Activated naive CD8-positive, alpha-beta T cell treated with anti-CD3 and anti-CD28 coated beads for 36 hours (primary cell): ENCODE data around the gene COCH. TPM values are rescaled to one million over a fixed set of nuclear protein-coding genes. Genes with fewer than 3 reads are reported as not detected.

ENCODE experiments used
- DNase-seq: peaks from one replicate; pipeline ENCODE4 v3.0.0; 2021
- H3K27ac Mint-ChIP-seq: one replicate; pipeline ENCODE4 v1.8.0; 2022; ENCODE audit warnings: mild to moderate bottlenecking, moderate library complexity, mixed read lengths
- H3K27me3 Mint-ChIP-seq: one replicate; pipeline ENCODE4 v1.8.0; 2022; ENCODE audit warnings: mild to moderate bottlenecking, mixed read lengths
- H3K36me3 Mint-ChIP-seq: one replicate; pipeline ENCODE4 v1.8.0; 2021; ENCODE audit warnings: mild to moderate bottlenecking, mixed read lengths
- H3K4me1 Mint-ChIP-seq: one replicate; pipeline ENCODE4 v1.8.0; 2021; ENCODE audit warnings: mixed read lengths
- H3K4me3 Mint-ChIP-seq: one replicate; pipeline ENCODE4 v1.8.0; 2022; ENCODE audit warnings: mild to moderate bottlenecking, moderate library complexity, mixed read lengths
- H3K9me3 Mint-ChIP-seq: one replicate; pipeline ENCODE4 v1.8.0; 2022; ENCODE audit warnings: mixed read lengths
- total RNA-seq, 2 experiments: library from RNA; stranded (reverse); gene quantifications; one replicate each; pipeline ENCODE4 v1.2.3, GENCODE V29; 2021

COCH gene
- 1 to 10 TPM; 6.4 to 7.2 TPM for total RNA-seq

- peaks cover 13% of the 10 kb centered on the region for H3K4me1 Mint-ChIP-seq
- peaks cover 68% of the 10 kb centered on the region for H3K27me3 Mint-ChIP-seq
- no peaks in the 10 kb centered on the region for H3K9me3 Mint-ChIP-seq
- peaks cover 2% of the 10 kb centered on the region for H3K36me3 Mint-ChIP-seq
- no peak within 1 kb of the TSS for H3K27ac Mint-ChIP-seq
- H3K4me3 Mint-ChIP-seq: peak within 1 kb of the TSS; percentile 78
- peak; percentile 63 for DNase-seq
Measured at GRCh38 chr14:30874120-30874998, at the start of gene COCH. Gene COCH, plus strand, starts transcription at chr14:30874559. Its CDS starts 380 bp downstream, at chr14:30874939.

DNA sequence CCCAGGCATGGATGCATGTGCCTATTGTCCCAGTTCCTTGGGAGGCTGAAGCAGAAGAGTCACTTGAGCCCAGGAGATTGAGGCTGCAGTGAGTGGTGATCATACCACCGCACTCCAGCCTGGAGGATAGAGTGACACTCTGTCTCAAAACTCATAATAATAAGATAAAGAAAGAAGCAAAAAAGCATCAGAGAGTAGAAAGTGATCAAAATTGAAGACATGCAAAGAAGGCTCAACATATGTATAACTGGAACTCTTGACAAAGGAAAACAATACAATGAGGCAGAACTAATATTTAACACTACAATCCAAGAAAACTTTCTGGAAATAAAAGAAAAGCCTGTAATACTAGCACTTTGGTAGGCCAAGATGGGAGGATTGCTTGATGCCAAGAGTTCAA lies 48.3 kb upstream of the COCH start:
- peaks cover 12% of the 10 kb centered on the region for H3K9me3 Mint-ChIP-seq
- no peak overlapping the region for H3K4me3 Mint-ChIP-seq
- H3K27me3 Mint-ChIP-seq: peaks cover 11% of the 10 kb centered on the region
- H3K4me1 Mint-ChIP-seq: no peaks in the 10 kb centered on the region
- H3K36me3 Mint-ChIP-seq: peaks cover 1% of the 10 kb centered on the region
- DNase-seq: no peak
- H3K27ac Mint-ChIP-seq: no peak overlapping the region

- Mint-ChIP-seq H3K4me1 (no peaks in the 10 kb centered on the region), H3K4me3 (no peak overlapping the region), H3K27me3 (no peaks in the 10 kb centered on the region), H3K36me3 (peaks cover 1% of the 10 kb centered on the region), H3K9me3 (peaks cover 18% of the 10 kb centered on the region), H3K27ac (no peak overlapping the region)
- DNase-seq: no peak
Measured at GRCh38 chr14:30829853-30830252, 44.5 kb upstream of the COCH start.

- peaks cover 2% of the 10 kb centered on the region for H3K36me3 Mint-ChIP-seq
- H3K27me3 Mint-ChIP-seq: no peaks in the 10 kb centered on the region
- no peaks in the 10 kb centered on the region for H3K4me1 Mint-ChIP-seq
- no peak for DNase-seq
- H3K27ac Mint-ChIP-seq: no peak overlapping the region
- no peak overlapping the region for H3K4me3 Mint-ChIP-seq
- peaks cover 17% of the 10 kb centered on the region for H3K9me3 Mint-ChIP-seq
Measured at GRCh38 chr14:30834353-30834752, 40.0 kb upstream of the COCH start.

- Mint-ChIP-seq H3K27ac (no peak overlapping the region), H3K4me3 (no peak overlapping the region), H3K9me3 (peaks cover 14% of the 10 kb centered on the region), H3K4me1 (no peaks in the 10 kb centered on the region), H3K27me3 (peaks cover 7% of the 10 kb centered on the region), H3K36me3 (peaks cover 2% of the 10 kb centered on the region)
- no peak for DNase-seq
Measured at GRCh38 chr14:30838351-30838750, 36.0 kb upstream of the COCH start.

DNA sequence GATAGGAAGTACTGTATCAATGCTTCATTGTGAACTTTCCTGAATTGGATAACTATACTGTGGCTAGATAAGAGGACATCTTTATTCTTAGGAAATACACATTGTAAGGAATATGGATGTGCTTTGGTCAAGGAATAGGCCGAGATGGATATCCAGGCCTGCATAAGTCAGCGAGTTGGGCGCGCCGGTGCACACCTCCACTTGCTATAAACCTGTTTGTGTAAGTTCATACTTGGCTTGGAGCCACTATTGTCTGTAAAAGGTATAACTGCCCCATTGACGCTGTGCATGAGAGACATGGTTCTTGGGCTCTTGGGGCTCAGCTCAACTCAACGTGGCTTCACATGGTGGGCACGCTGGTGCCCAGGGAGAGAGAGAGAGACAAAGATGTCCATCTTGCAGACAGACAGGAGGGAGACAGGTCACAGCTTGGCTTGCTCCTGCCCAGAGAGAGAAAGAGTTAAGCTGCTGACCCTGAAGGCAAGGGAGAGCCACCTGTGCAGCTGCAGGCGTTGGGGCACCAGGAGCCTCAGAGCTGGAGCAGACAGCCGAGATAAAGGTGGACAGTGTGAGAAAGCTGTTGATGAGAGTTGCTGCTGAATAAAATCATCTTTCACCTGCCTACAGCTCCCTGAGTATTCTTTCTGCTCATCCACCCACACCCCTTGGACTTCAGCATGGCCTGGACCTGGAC lies 34.1 kb upstream of the COCH start:
- Mint-ChIP-seq H3K4me1 (no peaks in the 10 kb centered on the region), H3K4me3 (no peak overlapping the region), H3K9me3 (peaks cover 2% of the 10 kb centered on the region), H3K27ac (no peak overlapping the region), H3K27me3 (peaks cover 10% of the 10 kb centered on the region), H3K36me3 (no peaks in the 10 kb centered on the region)
- no peak for DNase-seq

DNA sequence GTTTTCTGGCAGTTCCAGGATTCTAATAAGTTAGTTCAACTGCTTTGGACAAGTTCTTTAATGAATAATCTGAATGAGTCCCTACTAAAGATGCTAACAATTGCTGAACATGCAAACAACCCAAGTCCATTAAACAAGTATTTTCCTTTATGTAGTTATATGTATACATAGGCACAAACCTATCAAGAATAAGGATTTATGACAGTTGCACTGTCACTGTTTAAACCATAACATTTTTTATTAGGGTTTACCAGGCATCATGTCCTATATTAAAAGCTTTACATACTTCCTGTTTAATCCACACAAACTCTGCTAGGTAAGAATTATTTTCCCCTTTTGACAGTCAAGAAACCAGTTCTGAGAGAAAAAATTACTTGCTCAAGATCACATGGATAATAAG lies 31.9 kb upstream of the COCH start:
- Mint-ChIP-seq H3K27ac (no peak overlapping the region), H3K4me3 (no peak overlapping the region), H3K27me3 (peaks cover 19% of the 10 kb centered on the region)

GRCh38 chr14:30848449-30849240 lies 25.7 kb upstream of the COCH start:
- Mint-ChIP-seq H3K9me3 (no peaks in the 10 kb centered on the region), H3K4me3 (no peak overlapping the region), H3K27me3 (peaks cover 52% of the 10 kb centered on the region), H3K36me3 (no peaks in the 10 kb centered on the region), H3K27ac (no peak overlapping the region), H3K4me1 (no peaks in the 10 kb centered on the region)
- no peak for DNase-seq

More for the DNA sequence above, 31.9 kb upstream of the COCH start:
- H3K9me3 Mint-ChIP-seq: no peaks in the 10 kb centered on the region
- DNase-seq: no peak
- H3K4me1 Mint-ChIP-seq: no peaks in the 10 kb centered on the region
- H3K36me3 Mint-ChIP-seq: no peaks in the 10 kb centered on the region

DNA sequence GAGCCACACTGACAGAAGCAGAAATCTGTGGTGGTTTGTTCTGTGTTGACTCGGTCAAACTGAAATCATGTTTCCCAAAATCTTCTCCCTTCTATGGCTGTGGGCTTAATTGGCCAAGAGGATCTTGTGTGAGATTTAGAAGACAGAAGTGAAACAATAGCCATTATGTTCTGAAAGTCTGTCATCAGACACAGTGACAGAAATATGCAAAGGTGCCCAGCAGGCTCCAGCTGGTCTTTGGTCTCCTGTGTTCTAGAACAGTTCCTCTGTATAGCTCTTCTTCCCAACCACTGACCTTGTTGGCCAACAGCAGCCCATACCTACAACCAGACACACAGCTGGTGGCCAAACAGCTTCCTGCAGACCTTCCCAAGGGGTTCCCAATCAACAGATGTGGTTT lies 25.0 kb upstream of the COCH start:
- H3K4me1 Mint-ChIP-seq: peaks cover 2% of the 10 kb centered on the region
- H3K36me3 Mint-ChIP-seq: no peaks in the 10 kb centered on the region
- no peak overlapping the region for H3K4me3 Mint-ChIP-seq
- no peak for DNase-seq
- peaks cover 51% of the 10 kb centered on the region for H3K27me3 Mint-ChIP-seq
- no peaks in the 10 kb centered on the region for H3K9me3 Mint-ChIP-seq
- H3K27ac Mint-ChIP-seq: no peak overlapping the region

GRCh38 chr14:30849983-30850382 lies 24.4 kb upstream of the COCH start:
- peaks cover 2% of the 10 kb centered on the region for H3K9me3 Mint-ChIP-seq
- H3K27me3 Mint-ChIP-seq: peaks cover 54% of the 10 kb centered on the region
- no peak for DNase-seq
- H3K27ac Mint-ChIP-seq: no peak overlapping the region
- H3K36me3 Mint-ChIP-seq: peaks cover 3% of the 10 kb centered on the region
- H3K4me3 Mint-ChIP-seq: no peak overlapping the region
- peaks cover 6% of the 10 kb centered on the region for H3K4me1 Mint-ChIP-seq

GRCh38 chr14:30853946-30854345 lies 20.4 kb upstream of the COCH start:
- H3K27ac Mint-ChIP-seq: no peak overlapping the region
- H3K27me3 Mint-ChIP-seq: peaks cover 45% of the 10 kb centered on the region
- no peak for DNase-seq
- peaks cover 6% of the 10 kb centered on the region for H3K9me3 Mint-ChIP-seq
- peaks cover 12% of the 10 kb centered on the region for H3K36me3 Mint-ChIP-seq
- H3K4me3 Mint-ChIP-seq: no peak overlapping the region
- peaks cover 15% of the 10 kb centered on the region for H3K4me1 Mint-ChIP-seq

DNA sequence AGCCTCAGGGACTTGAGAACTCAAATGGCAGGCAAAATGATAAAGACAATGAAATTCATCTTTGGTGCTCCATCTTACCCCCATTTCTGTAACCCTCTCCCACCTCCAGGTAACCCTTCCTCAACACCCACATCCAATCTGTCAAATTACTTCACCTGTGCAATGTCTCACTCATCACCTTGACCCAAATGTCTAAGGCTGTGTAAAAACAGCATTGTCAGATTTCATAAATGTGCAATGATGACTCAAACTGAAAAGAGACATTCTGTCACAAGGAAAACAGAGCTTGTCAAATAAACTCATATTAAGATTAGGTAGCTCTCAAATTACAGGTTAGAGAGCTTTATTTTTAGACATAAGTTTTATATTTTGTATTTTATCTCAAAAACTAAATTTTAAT lies 19.9 kb upstream of the COCH start:
- Mint-ChIP-seq H3K36me3 (peaks cover 12% of the 10 kb centered on the region), H3K27me3 (peaks cover 43% of the 10 kb centered on the region), H3K4me3 (no peak overlapping the region), H3K9me3 (peaks cover 6% of the 10 kb centered on the region), H3K4me1 (peaks cover 15% of the 10 kb centered on the region), H3K27ac (peak overlapping the region; percentile 72)
- no peak for DNase-seq

- peaks cover 44% of the 10 kb centered on the region for H3K27me3 Mint-ChIP-seq
- H3K9me3 Mint-ChIP-seq: peaks cover 6% of the 10 kb centered on the region
- peaks cover 12% of the 10 kb centered on the region for H3K36me3 Mint-ChIP-seq
- DNase-seq: peak; percentile 45
- H3K27ac Mint-ChIP-seq: peak overlapping the region; percentile 81
- H3K4me3 Mint-ChIP-seq: no peak overlapping the region
- H3K4me1 Mint-ChIP-seq: peaks cover 15% of the 10 kb centered on the region
Measured at GRCh38 chr14:30855345-30856037, 18.9 kb upstream of the COCH start.

DNA sequence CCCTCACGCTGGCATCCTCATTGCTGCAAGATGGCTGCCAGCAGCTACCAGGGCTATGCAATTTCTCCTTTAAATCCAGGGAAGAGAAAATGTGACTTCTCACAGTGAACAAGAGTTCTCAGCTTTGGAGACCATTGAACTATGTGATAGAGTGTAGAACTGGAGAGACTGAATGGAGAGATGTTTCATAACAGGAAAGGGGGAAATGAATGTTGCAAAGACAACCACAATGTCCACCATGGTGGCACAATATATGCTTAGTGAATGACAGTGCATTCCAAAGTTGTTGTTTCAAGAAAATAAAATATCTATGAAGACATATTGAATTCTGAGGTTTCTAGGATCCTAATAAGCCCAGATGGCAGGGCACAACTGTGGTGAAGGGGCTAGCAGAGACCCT lies 13.2 kb upstream of the COCH start:
- Mint-ChIP-seq H3K9me3 (no peaks in the 10 kb centered on the region), H3K36me3 (no peaks in the 10 kb centered on the region), H3K4me3 (no peak overlapping the region), H3K27me3 (peaks cover 47% of the 10 kb centered on the region), H3K27ac (no peak overlapping the region), H3K4me1 (no peaks in the 10 kb centered on the region)
- DNase-seq: no peak
